OCI-LY1 (cell line): Measurements from ENCODE around the gene EIF2B2.

Experiments used
- H2AFZ ChIP-seq: fragments of 200-600 bp; sonication (generic), shearing (Covaris generic); 2 replicates; pipeline ENCODE4 v1.6.0; 2014; ENCODE audit warnings: antibody characterized with exemption, mild to moderate bottlenecking, low read length
- H3F3A ChIP-seq: fragments of 200-600 bp; sonication (generic), shearing (Covaris generic); 2 replicates; pipeline ENCODE4 v1.6.0; 2014; ENCODE audit warnings: mild to moderate bottlenecking, antibody characterized with exemption, low read length, moderate library complexity; ENCODE audit not compliant: insufficient read depth
- H3K27ac ChIP-seq: fragments of 200-600 bp; sonication (generic); 2 replicates; pipeline ENCODE4 v1.5.1; 2014; ENCODE audit warnings: low read length, mixed run types, mild to moderate bottlenecking, low read depth; ENCODE audit not compliant: poor library complexity, severe bottlenecking
- H3K27me3 ChIP-seq: fragments of 200-600 bp; sonication (generic); 2 replicates; pipeline ENCODE4 v1.6.0; 2014; ENCODE audit warnings: antibody characterized with exemption, mild to moderate bottlenecking, low read length, moderate library complexity; ENCODE audit not compliant: insufficient read depth
- H3K36me3 ChIP-seq: fragments of 200-600 bp; sonication (generic); 2 replicates; pipeline ENCODE4 v1.6.1; 2014; ENCODE audit warnings: mild to moderate bottlenecking, antibody characterized with exemption, low read length, moderate library complexity, mixed read lengths; ENCODE audit not compliant: insufficient read depth
- H3K4me1 ChIP-seq: fragments of 200-600 bp; sonication (generic); 2 replicates; pipeline ENCODE4 v1.5.1; 2014; ENCODE audit warnings: mild to moderate bottlenecking, low read length, moderate library complexity; ENCODE audit not compliant: insufficient read depth, severe bottlenecking
- H3K4me2 ChIP-seq: fragments of 200-600 bp; sonication (generic), shearing (Covaris generic); 2 replicates; pipeline ENCODE4 v1.6.1; 2014; ENCODE audit warnings: low read length
- H3K4me3 ChIP-seq: fragments of 200-600 bp; sonication (generic); 2 replicates; pipeline ENCODE4 v1.5.1; 2014; ENCODE audit warnings: low read length, low read depth, mild to moderate bottlenecking, mixed read lengths; ENCODE audit not compliant: poor library complexity, severe bottlenecking
- H3K79me2 ChIP-seq: fragments of 200-600 bp; shearing (Covaris generic); 2 replicates; pipeline ENCODE4 v1.6.1; 2016; ENCODE audit warnings: mixed run types, low read length, mixed read lengths; ENCODE audit not compliant: insufficient read depth
- H3K9ac ChIP-seq: fragments of 200-600 bp; sonication (generic), shearing (Covaris generic); 2 replicates; pipeline ENCODE4 v1.6.1; 2014; ENCODE audit warnings: mild to moderate bottlenecking, low read length, mixed read lengths
- H3K9me2 ChIP-seq: fragments of 200-600 bp; sonication (generic), shearing (Covaris generic); 2 replicates; pipeline ENCODE4 v1.6.1; 2014; ENCODE audit warnings: low read depth, mild to moderate bottlenecking, low read length, mixed read lengths
- H3K9me3 ChIP-seq: fragments of 200-600 bp; shearing (Covaris generic); 2 replicates; pipeline ENCODE4 v1.6.1; 2014; ENCODE audit warnings: low read length, mixed read lengths
- H4K20me1 ChIP-seq: fragments of 200-600 bp; sonication (generic), shearing (Covaris generic); 2 replicates; pipeline ENCODE4 v1.6.0; 2016; ENCODE audit warnings: mild to moderate bottlenecking, low read length; ENCODE audit not compliant: insufficient read depth
- EZH2 ChIP-seq: fragments of 200-600 bp; sonication (generic), shearing (Covaris generic); IDR thresholded peaks from 2 replicates; pipeline ENCODE4 v1.8.0; 2017; ENCODE audit warnings: borderline replicate concordance, mixed run types, mild to moderate bottlenecking, antibody characterized with exemption, low read length, moderate library complexity, mixed read lengths
- TF ChIP-seq, protein P1 (sequence below): fragments of 200-600 bp; sonication (generic), shearing (Covaris generic); IDR thresholded peaks from 2 replicates; pipeline ENCODE4 v1.5.1; 2017; ENCODE audit warnings: mild to moderate bottlenecking, antibody characterized with exemption, low read length, moderate library complexity, mixed read lengths

Gene EIF2B2

DNA sequence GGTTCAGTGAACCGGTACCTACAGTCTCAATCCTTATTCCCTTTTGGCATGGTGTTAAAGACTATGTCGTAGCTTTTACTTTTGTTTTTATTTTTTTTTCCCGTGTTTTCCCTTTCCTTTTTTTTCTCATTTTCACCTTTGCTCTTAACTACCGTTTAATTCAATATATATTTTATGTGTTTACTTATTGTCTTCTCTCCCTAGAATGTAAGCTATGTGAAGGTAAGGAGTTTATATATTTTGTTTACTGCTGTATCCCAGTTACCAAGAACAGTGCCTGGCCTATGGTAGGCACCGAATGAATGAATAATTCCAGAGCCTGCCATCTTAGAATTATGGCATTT, 48.8 kb downstream of the EIF2B2 start:
- Histone ChIP-seq H2AFZ (no peak overlapping the region), H3F3A (0 out of 2 replicates have a peak, but pooled peaks cover 7% of the 10 kb centered on the region)

DNA sequence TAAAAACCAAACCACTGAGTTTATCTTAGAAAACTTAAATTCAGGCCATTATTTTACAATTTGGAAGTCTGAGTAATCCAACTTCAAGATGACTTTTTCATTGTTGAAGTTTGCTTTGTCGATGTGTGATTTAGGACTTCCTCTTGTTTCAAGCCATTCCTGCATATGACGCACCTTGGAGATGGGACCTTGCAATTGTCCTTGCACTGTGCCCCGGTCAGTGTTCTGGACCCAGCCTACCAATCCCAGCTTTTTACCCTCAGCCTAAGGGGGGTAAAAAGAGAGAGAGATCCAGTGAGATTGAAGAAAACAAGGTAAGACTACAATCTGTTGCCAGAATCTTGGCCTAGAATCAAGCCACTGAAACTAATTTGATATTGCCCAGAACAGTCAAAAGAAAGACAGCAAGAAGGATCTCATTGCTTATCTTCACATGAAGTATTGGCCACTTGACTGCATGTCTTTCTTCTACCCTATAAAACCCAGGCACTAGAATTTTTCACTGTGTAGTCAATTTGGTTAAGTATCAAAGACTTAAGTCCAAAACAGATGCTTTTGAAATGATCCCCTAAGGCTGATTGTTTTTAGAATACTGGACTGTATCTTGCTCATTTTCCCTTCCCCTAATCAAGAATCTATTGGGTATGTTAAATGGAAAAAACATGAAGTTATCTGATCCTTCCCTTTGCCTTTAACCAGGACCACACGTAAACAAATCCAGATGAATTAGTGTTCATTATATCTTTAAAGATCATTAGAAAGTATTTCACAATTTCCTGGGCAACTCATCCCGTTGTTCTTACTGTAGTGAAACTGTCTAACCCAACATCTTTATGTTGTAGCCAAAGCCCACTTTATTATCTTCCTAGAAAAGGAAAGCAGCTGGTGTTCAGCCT, 50.9 kb downstream of the EIF2B2 start:
- Histone ChIP-seq H2AFZ (no peak overlapping the region), H3K27ac (no peak overlapping the region), H3F3A (0 out of 2 replicates have a peak, but pooled peaks cover 7% of the 10 kb centered on the region), H3K9me3 (no peaks in the 10 kb centered on the region), H3K79me2 (no peaks in the 10 kb centered on the region), H3K9me2 (no peaks in the 10 kb centered on the region), H3K9ac (no peak overlapping the region), H3K4me1 (peaks cover 21% of the 10 kb centered on the region), H3K4me2 (no peak overlapping the region), H4K20me1 (no peaks in the 10 kb centered on the region), H3K36me3 (peaks cover 28% of the 10 kb centered on the region; the same call in 1 of the 2 replicates), H3K27me3 (no peaks in the 10 kb centered on the region), H3K4me3 (no peak overlapping the region)
- TF ChIP-seq, protein P1, sequence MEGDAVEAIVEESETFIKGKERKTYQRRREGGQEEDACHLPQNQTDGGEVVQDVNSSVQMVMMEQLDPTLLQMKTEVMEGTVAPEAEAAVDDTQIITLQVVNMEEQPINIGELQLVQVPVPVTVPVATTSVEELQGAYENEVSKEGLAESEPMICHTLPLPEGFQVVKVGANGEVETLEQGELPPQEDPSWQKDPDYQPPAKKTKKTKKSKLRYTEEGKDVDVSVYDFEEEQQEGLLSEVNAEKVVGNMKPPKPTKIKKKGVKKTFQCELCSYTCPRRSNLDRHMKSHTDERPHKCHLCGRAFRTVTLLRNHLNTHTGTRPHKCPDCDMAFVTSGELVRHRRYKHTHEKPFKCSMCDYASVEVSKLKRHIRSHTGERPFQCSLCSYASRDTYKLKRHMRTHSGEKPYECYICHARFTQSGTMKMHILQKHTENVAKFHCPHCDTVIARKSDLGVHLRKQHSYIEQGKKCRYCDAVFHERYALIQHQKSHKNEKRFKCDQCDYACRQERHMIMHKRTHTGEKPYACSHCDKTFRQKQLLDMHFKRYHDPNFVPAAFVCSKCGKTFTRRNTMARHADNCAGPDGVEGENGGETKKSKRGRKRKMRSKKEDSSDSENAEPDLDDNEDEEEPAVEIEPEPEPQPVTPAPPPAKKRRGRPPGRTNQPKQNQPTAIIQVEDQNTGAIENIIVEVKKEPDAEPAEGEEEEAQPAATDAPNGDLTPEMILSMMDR, result no peak
- no peak for TF ChIP-seq EZH2

More for the DNA sequence above, 48.8 kb downstream of the EIF2B2 start:
- TF ChIP-seq, protein P1, result no peak
- TF ChIP-seq EZH2, result no peak
- H3K79me2 ChIP-seq, result no peaks in the 10 kb centered on the region
- H3K9ac ChIP-seq, result peak overlapping the region; percentile 85; the same call in 1 of the 2 replicates
- H3K36me3 ChIP-seq, result peaks cover 30% of the 10 kb centered on the region; the same call in 1 of the 2 replicates
- H3K4me1 ChIP-seq, result peaks cover 21% of the 10 kb centered on the region
- H3K27me3 ChIP-seq, result no peaks in the 10 kb centered on the region
- H3K4me3 ChIP-seq, result peak overlapping the region; percentile 73
- H3K9me2 ChIP-seq, result no peaks in the 10 kb centered on the region
- no peaks in the 10 kb centered on the region for H4K20me1 ChIP-seq
- H3K9me3 ChIP-seq, result no peaks in the 10 kb centered on the region
- no peak overlapping the region for H3K27ac ChIP-seq
- peak overlapping the region; percentile 78 for H3K4me2 ChIP-seq

DNA sequence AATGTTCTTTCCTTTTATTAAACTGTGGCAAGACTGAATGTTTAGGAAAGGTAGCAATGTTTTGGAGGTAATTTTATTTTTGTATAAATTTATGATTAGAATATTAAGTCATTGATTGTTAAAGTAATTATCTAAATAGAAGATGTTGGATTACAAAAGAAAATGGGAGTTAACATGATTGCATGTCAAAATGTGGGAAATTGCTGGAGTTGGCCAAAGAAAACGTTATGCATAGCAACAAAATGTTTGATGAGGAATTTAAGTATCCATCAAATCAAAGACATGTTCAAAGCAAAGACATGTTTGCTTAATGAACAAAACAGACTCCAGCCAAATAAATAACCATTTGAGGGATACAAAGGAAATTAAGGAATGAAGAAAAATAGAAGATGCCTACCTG, 51.7 kb downstream of the EIF2B2 start:
- Histone ChIP-seq H2AFZ (no peak overlapping the region), H3K4me3 (no peak overlapping the region), H3K79me2 (no peaks in the 10 kb centered on the region), H3K4me2 (no peak overlapping the region), H3K9ac (no peak overlapping the region), H3K4me1 (peaks cover 21% of the 10 kb centered on the region), H3F3A (0 out of 2 replicates have a peak, but pooled peaks cover 7% of the 10 kb centered on the region), H3K9me2 (no peaks in the 10 kb centered on the region), H4K20me1 (no peaks in the 10 kb centered on the region), H3K27me3 (no peaks in the 10 kb centered on the region), H3K36me3 (peaks cover 24% of the 10 kb centered on the region; the same call in 1 of the 2 replicates), H3K9me3 (no peaks in the 10 kb centered on the region), H3K27ac (no peak overlapping the region)
- TF ChIP-seq, protein P1, result no peak
- TF ChIP-seq EZH2, result no peak
